ENCODE data around the gene WFDC2. TPM values are rescaled to one million over a fixed set of nuclear protein-coding genes. Genes with fewer than 3 reads are reported as not detected.

WFDC2 gene
- total and polyA plus RNA-seq, 2 of the 13 experiments (the other 11 are each of a cell fraction or from before 2014, with no cell fraction given) = 0.33 TPM; not detected in 1

- TF ChIP-seq NFAT5 (CRISPR knock-in tag; IDR thresholded peaks at IDR 0.05) (peak; percentile 46; the same call in 1 of the 2 replicates), ZNF549 (CRISPR knock-in tag; IDR thresholded peaks at IDR 0.05) (no peak), ARID4A (CRISPR knock-in tag; IDR thresholded peaks at IDR 0.05; ENCODE audit: borderline replicate concordance) (peak; percentile 17; the same call in 1 of the 2 replicates), ZNF326 (CRISPR knock-in tag; IDR thresholded peaks at IDR 0.05; ENCODE audit: borderline replicate concordance) (no peak), XBP1 (CRISPR knock-in tag; IDR thresholded peaks at IDR 0.05) (no peak), ZEB1 (IDR thresholded peaks at IDR 0.05; ENCODE audit: insufficient replicate concordance, low read depth) (no peak), ONECUT2 (CRISPR knock-in tag; IDR thresholded peaks at IDR 0.05) (no peak), ZBTB10 (CRISPR knock-in tag; IDR thresholded peaks at IDR 0.05; ENCODE audit: borderline replicate concordance) (peak; percentile 86; the same call in 1 of the 2 replicates), ZNF577 (CRISPR knock-in tag; IDR thresholded peaks at IDR 0.05; ENCODE audit: borderline replicate concordance, low read depth) (no peak), ZNF430 (CRISPR knock-in tag; IDR thresholded peaks at IDR 0.05) (0 out of 2 replicates have a peak, but pooled peaks have one; percentile 47)
- TF ChIP-seq, protein P1, sequence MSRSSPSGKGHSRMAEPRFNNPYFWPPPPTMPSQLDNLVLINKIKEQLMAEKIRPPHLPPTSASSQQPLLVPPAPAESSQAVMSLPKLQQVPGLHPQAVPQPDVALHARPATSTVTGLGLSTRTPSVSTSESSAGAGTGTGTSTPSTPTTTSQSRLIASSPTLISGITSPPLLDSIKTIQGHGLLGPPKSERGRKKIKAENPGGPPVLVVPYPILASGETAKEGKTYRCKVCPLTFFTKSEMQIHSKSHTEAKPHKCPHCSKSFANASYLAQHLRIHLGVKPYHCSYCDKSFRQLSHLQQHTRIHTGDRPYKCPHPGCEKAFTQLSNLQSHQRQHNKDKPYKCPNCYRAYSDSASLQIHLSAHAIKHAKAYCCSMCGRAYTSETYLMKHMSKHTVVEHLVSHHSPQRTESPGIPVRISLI (CRISPR knock-in tag; IDR thresholded peaks at IDR 0.05; ENCODE audit: borderline replicate concordance) = no peak
- TF ChIP-seq, protein P2, sequence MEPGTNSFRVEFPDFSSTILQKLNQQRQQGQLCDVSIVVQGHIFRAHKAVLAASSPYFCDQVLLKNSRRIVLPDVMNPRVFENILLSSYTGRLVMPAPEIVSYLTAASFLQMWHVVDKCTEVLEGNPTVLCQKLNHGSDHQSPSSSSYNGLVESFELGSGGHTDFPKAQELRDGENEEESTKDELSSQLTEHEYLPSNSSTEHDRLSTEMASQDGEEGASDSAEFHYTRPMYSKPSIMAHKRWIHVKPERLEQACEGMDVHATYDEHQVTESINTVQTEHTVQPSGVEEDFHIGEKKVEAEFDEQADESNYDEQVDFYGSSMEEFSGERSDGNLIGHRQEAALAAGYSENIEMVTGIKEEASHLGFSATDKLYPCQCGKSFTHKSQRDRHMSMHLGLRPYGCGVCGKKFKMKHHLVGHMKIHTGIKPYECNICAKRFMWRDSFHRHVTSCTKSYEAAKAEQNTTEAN (CRISPR knock-in tag; conservative IDR thresholded peaks at IDR 0.05) = no peak
Observed at GRCh38 chr20:45470262-45470931, 844 bp downstream of the WFDC2 start (continued).

Data from HepG2 (cell line).